ENCODE data around the gene UBE3D. TPM values are rescaled to one million over a fixed set of nuclear protein-coding genes. Genes with fewer than 3 reads are reported as not detected.

Gene UBE3D
- polyA plus RNA-seq, 1 donor (not counting 4 experiments of a cell fraction or from before 2014, with no cell fraction given): 6.3 TPM

DNA sequence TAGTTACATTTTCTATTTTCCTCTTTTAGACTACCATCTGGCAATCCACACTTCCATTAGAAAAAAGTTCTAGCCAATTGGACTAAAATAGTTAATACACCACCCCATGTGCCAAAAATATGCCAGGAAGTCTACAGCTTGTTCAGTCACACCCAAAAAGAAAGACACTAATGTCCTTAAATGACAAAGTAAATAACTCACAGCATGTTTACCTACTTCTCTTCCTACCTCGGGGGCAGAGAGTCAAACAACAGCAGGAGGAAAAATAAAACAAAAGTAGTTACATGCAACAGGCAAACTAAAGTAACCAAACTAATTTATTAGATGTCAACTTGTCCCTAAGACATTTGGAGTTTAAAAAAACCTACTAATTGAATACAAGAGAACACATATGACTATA is 57.0 kb downstream of the UBE3D start:
- no peak for TF ChIP-seq EZH2 (IDR thresholded peaks at IDR 0.05; ENCODE audit: low read length)
- TF ChIP-seq, protein P1, sequence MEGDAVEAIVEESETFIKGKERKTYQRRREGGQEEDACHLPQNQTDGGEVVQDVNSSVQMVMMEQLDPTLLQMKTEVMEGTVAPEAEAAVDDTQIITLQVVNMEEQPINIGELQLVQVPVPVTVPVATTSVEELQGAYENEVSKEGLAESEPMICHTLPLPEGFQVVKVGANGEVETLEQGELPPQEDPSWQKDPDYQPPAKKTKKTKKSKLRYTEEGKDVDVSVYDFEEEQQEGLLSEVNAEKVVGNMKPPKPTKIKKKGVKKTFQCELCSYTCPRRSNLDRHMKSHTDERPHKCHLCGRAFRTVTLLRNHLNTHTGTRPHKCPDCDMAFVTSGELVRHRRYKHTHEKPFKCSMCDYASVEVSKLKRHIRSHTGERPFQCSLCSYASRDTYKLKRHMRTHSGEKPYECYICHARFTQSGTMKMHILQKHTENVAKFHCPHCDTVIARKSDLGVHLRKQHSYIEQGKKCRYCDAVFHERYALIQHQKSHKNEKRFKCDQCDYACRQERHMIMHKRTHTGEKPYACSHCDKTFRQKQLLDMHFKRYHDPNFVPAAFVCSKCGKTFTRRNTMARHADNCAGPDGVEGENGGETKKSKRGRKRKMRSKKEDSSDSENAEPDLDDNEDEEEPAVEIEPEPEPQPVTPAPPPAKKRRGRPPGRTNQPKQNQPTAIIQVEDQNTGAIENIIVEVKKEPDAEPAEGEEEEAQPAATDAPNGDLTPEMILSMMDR (optimal IDR thresholded peaks at IDR 0.05 in 1 of 3, IDR thresholded peaks at IDR 0.05 in 1 of 3, conservative IDR thresholded peaks at IDR 0.05 in 1 of 3; ENCODE audit: extremely low read depth in 1 of 3, insufficient read depth in 2 of 3, low read length in 3 of 3): no peak
- H3K4me1 ChIP-seq (ENCODE audit: control insufficient read depth, extremely low read depth, insufficient read depth, low read length): peaks cover 6% of the 10 kb centered on the region
- no peaks in the 10 kb centered on the region for H3K27me3 ChIP-seq (ENCODE audit: control insufficient read depth, extremely low read depth, insufficient read depth, low read length)
- H3K9ac ChIP-seq (ENCODE audit: control insufficient read depth, extremely low read depth, insufficient read depth, low read length): no peak overlapping the region
- no peaks in the 10 kb centered on the region for H3K9me1 ChIP-seq (ENCODE audit: control insufficient read depth, extremely low read depth, insufficient read depth, low read length)
- H3K27ac ChIP-seq (ENCODE audit: control insufficient read depth, insufficient read depth, low read length): no peak overlapping the region
- dilution Hi-C loops (cut with MboI; ENCODE audit: extremely low pct_ligation_motif_present, low sequenced_read_pairs): no loop called here
- no peaks in the 10 kb centered on the region for H4K20me1 ChIP-seq (ENCODE audit: control insufficient read depth, extremely low read depth, insufficient read depth, low read length)
- no peak overlapping the region for H3K4me3 ChIP-seq (ENCODE audit: control insufficient read depth in 2 of 3, extremely low read depth in 1 of 3, insufficient read depth in 2 of 3, low read depth in 1 of 3, low read length in 3 of 3)
- peaks cover 1 to 3% of the 10 kb centered on the region in 2 experiments for H3K36me3 ChIP-seq (ENCODE audit: control insufficient read depth in 2 of 2, extremely low read depth in 1 of 2, insufficient read depth in 2 of 2, low read length in 2 of 2)
- FAIRE-seq: no peak
- H3K79me2 ChIP-seq (ENCODE audit: control insufficient read depth, insufficient read depth, low read length): no peaks in the 10 kb centered on the region
- H3K9me3 ChIP-seq (ENCODE audit: control insufficient read depth, low read depth, low read length): no peaks in the 10 kb centered on the region
- H2AFZ ChIP-seq (ENCODE audit: control insufficient read depth, low read length): no peak overlapping the region
- H3K4me2 ChIP-seq (ENCODE audit: control insufficient read depth, extremely low read depth, insufficient read depth, low read depth, low read length): no peak overlapping the region
- no peak for DNase-seq (ENCODE audit: low read depth, low spot score)

DNA sequence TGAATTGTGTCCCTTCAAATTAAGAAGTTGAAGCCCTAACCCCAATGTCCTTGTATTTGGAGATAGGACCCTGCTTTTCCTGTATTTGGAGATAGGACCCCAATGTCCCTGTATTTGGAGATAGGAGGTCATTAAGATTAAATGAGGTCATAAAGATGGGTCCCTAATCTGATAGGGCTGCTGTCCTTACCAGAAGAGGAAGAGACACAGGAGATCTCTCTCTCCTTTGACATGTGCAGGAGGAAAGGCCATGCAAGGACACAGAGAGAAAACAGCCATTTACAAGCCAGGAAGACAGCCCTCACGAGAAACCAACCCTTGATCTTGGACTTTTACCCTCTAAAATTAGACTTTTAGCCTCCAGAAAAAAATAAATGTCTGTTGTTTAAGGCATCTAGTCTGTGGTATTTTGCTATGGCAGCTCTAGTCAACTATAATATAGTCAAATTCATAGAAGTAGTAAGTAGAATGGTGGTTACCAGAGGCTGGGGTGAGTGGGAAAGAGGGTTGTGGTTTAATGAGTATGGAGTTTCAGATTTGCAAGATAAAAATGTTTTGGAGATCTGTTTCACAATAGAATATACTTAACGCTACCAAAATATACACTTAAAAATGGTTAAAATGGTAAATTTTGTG is 59.3 kb downstream of the UBE3D start:
- Histone ChIP-seq H3K4me2 (ENCODE audit: control insufficient read depth, extremely low read depth, insufficient read depth, low read depth, low read length) (no peak overlapping the region), H3K36me3 (ENCODE audit: control insufficient read depth in 2 of 2, extremely low read depth in 1 of 2, insufficient read depth in 2 of 2, low read length in 2 of 2) (no peaks in the 10 kb centered on the region), H3K4me3 (ENCODE audit: control insufficient read depth in 2 of 3, extremely low read depth in 1 of 3, insufficient read depth in 2 of 3, low read depth in 1 of 3, low read length in 3 of 3) (no peak overlapping the region), H3K4me1 (ENCODE audit: control insufficient read depth, extremely low read depth, insufficient read depth, low read length) (peaks cover 2% of the 10 kb centered on the region), H3K27me3 (ENCODE audit: control insufficient read depth, extremely low read depth, insufficient read depth, low read length) (no peaks in the 10 kb centered on the region), H4K20me1 (ENCODE audit: control insufficient read depth, extremely low read depth, insufficient read depth, low read length) (no peaks in the 10 kb centered on the region), H2AFZ (ENCODE audit: control insufficient read depth, low read length) (no peak overlapping the region), H3K79me2 (ENCODE audit: control insufficient read depth, insufficient read depth, low read length) (no peaks in the 10 kb centered on the region), H3K27ac (ENCODE audit: control insufficient read depth, insufficient read depth, low read length) (no peak overlapping the region), H3K9me3 (ENCODE audit: control insufficient read depth, low read depth, low read length) (no peaks in the 10 kb centered on the region), H3K9me1 (ENCODE audit: control insufficient read depth, extremely low read depth, insufficient read depth, low read length) (no peaks in the 10 kb centered on the region), H3K9ac (ENCODE audit: control insufficient read depth, extremely low read depth, insufficient read depth, low read length) (no peak overlapping the region)
- dilution Hi-C loops (cut with MboI; ENCODE audit: extremely low pct_ligation_motif_present, low sequenced_read_pairs): no loop called here
- FAIRE-seq (no peak), DNase-seq (ENCODE audit: low read depth, low spot score) (no peak)
- no peak for TF ChIP-seq EZH2 (IDR thresholded peaks at IDR 0.05; ENCODE audit: low read length)
- TF ChIP-seq, protein P1 (optimal IDR thresholded peaks at IDR 0.05 in 1 of 3, IDR thresholded peaks at IDR 0.05 in 1 of 3, conservative IDR thresholded peaks at IDR 0.05 in 1 of 3; ENCODE audit: extremely low read depth in 1 of 3, insufficient read depth in 2 of 3, low read length in 3 of 3): no peak

All from keratinocyte (primary cell).